MM.1S (cell line): ENCODE results near the gene FEZ2.

Experiments
- EZH2 ChIP-seq: fragments of 300-600 bp; sonication (generic); optimal IDR thresholded peaks from 2 replicates; pipeline ENCODE3; 2017; ENCODE audit warnings: low read depth, mild to moderate bottlenecking, antibody characterized with exemption, low read length, mixed read lengths
- EZH2phosphoT487 ChIP-seq: fragments of 300-600 bp; sonication (generic); IDR thresholded peaks from 2 replicates; pipeline ENCODE4 v1.6.1; 2018; ENCODE audit warnings: antibody characterized with exemption, low read length
- TF ChIP-seq, protein P1 (sequence below): fragments of 300-600 bp; sonication (generic); IDR thresholded peaks from 2 replicates; pipeline ENCODE4 v1.5.1; 2016; ENCODE audit warnings: antibody characterized with exemption, low read length, mixed read lengths

DNA sequence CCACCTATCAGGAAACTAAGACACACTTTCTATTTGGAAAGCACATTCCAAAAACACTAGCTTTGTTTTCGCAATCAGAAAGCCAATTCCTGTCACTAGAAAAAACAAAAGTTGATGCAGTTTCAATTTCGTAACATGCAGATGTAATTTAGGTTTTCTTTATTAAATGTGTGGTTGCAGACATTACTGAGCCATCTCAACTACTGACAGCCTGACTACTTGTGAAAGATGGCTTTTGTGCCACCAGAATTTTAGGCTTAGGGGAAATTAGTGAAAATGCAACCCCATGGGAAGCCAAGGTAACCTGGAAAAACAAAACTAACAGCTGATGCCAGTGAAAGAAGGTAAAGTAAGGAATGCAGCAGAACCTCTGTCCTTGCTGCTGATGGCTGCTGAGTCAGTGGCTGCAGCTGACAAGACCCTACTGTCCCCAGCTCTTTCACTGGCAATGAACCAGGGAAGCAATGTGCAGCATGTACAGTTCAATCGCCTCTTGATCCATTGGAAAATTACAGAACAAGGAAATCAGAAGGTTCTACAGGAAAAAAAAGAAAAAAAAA, 34.9 kb downstream of the FEZ2 start:
- TF ChIP-seq, protein P1, sequence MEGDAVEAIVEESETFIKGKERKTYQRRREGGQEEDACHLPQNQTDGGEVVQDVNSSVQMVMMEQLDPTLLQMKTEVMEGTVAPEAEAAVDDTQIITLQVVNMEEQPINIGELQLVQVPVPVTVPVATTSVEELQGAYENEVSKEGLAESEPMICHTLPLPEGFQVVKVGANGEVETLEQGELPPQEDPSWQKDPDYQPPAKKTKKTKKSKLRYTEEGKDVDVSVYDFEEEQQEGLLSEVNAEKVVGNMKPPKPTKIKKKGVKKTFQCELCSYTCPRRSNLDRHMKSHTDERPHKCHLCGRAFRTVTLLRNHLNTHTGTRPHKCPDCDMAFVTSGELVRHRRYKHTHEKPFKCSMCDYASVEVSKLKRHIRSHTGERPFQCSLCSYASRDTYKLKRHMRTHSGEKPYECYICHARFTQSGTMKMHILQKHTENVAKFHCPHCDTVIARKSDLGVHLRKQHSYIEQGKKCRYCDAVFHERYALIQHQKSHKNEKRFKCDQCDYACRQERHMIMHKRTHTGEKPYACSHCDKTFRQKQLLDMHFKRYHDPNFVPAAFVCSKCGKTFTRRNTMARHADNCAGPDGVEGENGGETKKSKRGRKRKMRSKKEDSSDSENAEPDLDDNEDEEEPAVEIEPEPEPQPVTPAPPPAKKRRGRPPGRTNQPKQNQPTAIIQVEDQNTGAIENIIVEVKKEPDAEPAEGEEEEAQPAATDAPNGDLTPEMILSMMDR: no peak
- TF ChIP-seq EZH2 (no peak), EZH2phosphoT487 (no peak)
